ENCODE data around the gene DPEP2.
"Not testable (repeated sequence)": the region's sequence is repeated elsewhere in the genome, so short reads cannot be mapped to it uniquely, and the experiment has no call there.

Gene DPEP2

DNA sequence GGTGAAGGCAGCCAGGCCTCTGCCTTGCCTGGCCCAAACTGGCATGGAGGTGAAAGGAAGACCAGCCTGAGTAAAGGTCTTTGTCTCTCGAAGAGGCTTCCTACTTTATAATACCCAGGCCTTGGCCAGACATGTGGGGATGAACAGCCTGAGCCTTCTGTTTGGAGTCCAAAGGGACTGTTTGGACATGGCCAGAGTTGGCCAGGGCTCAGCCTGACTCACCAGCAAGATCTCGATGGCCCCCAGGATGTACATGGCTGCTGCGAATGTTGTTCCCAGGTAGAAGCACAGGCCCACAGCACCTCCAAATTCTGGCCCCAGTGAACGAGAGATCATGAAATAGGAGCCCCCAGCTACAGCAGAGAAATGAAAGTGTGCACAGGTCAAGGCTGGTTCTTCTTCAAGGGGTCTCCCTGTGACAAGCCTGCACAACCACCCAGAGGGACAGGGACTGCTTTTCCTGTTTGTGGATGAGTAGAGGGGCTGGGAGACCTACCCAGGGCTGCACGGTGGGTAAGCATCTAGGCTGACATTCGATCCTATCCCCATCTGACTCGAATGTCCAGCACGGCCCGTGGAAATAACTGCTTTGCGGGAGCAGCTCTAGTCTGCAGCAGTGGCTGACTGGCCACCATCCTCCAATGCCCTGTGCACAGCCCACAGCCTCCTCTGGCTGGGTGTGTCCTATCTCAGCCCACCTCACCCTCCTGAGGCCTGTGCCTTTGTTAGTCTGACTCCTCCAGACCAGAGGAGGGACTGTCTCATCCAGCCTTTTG, 44.7 kb downstream of the DPEP2 start:
- no peak for DNase-seq (ENCODE audit: low read depth in 2 of 2)

DNA sequence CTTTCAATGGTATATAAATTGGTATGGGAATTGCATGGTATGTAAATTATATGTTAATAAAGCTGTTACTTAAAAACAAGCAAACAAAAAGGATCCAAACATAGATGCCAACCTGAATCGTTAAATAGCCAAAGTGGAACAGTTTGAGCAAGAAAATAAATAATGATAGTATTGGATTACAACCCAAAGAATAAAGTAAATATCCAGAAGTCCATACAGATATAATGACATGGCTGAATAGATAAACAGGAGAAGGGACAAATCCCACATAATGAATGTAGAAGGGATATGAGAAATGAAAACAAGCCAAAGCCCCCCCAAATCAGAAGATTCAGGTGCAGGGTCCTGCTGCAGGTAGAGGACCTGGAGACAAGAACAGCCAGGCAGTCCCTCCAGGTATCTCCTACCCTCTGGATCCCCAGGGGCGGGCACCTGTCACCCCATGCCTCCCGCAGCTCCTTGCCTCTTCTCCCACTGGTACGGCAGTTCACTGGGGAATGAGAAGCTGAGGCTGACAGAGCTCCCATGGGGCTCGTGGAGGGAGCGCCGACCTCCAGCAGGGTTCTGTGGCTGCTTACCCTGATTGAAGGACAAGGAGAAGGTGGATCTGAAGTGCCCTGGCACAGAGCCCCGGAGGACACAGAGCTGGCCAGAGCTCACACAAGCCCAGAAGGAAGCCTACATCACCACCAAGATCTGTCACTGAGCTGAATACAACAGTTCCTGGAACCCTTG, 45.5 kb downstream of the DPEP2 start:
- DNase-seq (ENCODE audit: low read depth in 2 of 2), result no peak

- DNase-seq (ENCODE audit: low read depth in 2 of 2), result no peak
Measured at GRCh38 chr16:67951485-67951884, 47.8 kb downstream of the DPEP2 start.

- no peak for DNase-seq (ENCODE audit: low read depth in 2 of 2)
Measured at GRCh38 chr16:67950335-67950843, 48.9 kb downstream of the DPEP2 start.

DNA sequence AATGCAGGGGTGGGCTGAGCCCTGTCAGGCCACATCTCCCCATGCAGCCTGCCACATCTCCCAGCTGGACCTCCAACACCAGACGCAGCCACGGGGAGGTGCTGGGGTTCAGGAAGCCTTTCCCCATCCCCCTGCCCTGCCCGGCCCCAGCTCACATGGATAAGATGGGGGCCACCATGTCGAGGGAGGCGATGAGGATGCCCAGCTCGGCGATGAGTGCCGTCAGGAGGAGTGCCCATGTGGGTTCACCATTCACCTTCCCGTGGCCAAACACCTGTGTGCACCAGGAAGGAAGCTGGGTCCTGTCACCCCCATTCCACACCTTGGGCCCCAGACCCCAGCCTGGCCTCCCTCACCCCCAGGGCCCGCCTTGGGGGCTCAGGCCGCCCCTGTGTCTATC, 49.6 kb downstream of the DPEP2 start:
- DNase-seq (ENCODE audit: low read depth in 2 of 2), result no peak

DNA sequence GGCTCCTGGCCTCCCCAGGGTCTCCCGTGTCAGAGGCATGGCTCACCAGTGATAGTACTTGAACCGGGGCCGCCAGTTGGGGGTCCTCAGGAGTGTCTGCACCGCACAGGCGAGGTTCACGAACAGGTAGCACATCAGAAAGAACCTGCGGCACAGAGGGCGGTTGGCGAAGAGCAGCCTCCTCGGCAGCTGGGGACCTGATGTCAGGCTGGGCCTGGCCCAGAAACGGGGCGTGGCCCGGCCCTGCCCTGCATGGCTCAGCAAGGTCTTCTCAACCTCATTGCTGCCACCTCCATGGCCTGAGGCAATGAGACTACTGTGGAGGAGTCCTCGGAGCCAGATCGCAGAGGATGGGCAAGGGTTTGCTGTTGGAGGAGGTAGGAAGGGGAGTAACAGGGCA, 51.3 kb downstream of the DPEP2 start:
- no peak for DNase-seq (ENCODE audit: low read depth in 2 of 2)

GRCh38 chr16:67946966-67947558, 52.2 kb downstream of the DPEP2 start:
- no peak for DNase-seq (ENCODE audit: low read depth in 2 of 2)

DNA sequence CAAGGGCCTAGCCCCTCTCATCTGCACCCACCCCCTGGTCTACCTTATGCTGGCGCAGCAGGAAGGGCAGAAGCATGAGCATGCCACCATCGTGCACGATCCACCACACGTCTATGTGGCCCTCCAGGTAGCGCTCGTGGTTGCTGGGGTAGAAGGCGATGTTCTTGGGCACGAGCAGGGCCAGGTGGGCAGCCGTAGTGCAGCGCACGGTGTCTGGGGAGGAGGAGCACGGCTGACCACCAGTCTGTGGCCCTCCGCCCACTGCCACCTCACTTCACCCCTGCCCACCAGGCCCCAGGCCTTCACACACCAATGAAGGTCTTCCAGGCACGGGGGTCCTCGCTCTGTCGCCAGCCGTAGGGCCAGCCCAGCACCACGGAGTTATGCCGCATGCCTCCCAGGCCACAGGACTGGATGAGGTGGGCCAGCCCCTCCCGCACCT, 53.1 kb downstream of the DPEP2 start:
- no peak for DNase-seq (ENCODE audit: low read depth in 2 of 2)

- no peak for DNase-seq (ENCODE audit: low read depth in 2 of 2)
Measured at GRCh38 chr16:67945392-67945933, 53.8 kb downstream of the DPEP2 start.

DNA sequence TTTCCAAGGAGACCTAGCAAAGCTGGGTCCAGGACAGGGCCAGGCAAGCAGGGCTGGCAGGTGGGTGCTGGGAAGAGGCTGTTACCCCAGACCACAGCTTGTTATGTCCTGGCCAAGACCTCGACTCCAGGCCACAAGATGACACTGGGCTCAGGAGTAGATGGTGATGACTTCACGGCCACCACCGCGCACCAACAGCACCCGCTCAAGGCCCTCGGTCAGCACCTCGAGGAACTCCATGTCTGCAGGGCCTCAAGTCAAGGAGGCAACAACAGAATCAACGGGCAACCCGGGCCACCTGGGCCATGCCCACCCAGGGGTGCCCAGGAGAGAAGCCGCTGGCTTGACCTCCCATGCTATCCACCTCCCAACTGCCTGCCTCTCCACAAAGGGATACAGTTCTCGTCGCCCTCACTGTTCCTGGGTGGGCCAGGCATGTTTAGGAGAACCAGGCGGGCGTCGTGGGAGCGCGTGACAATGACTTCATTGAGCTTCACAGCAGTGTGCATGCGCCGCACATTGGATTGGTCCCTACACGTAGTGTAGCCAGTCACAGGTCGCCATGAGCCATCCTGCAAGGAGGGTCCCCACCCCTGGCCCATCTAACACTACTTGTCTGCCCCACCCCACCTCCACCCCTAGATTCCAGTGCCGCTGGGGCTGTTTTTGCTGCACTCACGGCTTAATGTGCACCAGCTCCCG, 54.4 kb downstream of the DPEP2 start:
- no peak for DNase-seq (ENCODE audit: low read depth in 2 of 2)

- DNase-seq (ENCODE audit: low read depth in 2 of 2), result no peak
Measured at GRCh38 chr16:67943619-67944504, 55.4 kb downstream of the DPEP2 start, which contains the start of gene LCAT. LCAT (minus strand) TSS chr16:67944120; CDS start chr16:67944101, 19 bp downstream.

- no peak for DNase-seq (ENCODE audit: low read depth in 2 of 2)
Measured at GRCh38 chr16:67943256-67943618, 56.0 kb downstream of the DPEP2 start.

GRCh38 chr16:67942510-67943255, 56.6 kb downstream of the DPEP2 start:
- no peak for DNase-seq (ENCODE audit: low read depth in 2 of 2)

GRCh38 chr16:67942200-67942509, 57.1 kb downstream of the DPEP2 start:
- no peak for DNase-seq (ENCODE audit: low read depth in 2 of 2)

DNA sequence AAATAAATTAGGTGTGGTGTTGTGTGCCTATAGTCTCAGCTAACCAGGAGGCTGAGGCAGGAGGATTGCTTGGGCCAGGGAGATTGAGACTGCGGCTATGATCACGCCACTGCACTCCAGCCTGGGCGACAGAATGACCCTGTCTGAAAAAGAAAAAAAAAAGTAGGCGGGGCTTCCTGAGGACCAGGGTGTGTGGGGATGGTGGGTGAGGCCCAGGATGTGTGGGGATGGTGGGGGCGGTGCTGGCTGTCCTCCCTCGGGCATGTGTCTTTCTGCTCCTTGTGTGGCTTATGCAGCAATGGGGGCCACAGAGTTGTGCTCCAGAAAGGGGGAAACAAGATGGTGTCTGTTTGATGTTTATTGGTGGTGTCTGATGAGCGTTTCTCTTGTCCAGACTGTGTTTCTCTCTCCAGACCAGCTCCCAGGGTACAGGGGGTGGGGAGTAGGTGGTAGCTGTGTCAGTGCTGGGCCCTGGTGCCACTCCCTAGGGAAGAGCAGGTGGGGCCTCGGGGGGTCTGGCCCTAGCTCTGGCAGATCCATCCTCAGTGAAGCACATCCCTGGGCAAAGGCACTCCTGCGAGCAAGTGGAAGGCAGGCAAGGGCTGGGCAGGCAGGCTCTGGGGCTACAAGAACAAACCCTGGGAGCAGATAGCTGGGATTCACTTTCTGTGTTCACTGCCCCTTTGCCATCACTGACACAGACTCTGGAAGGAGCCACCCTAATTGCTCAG, 57.6 kb downstream of the DPEP2 start:
- DNase-seq (ENCODE audit: low read depth in 2 of 2), result no peak

- no peak for DNase-seq (ENCODE audit: low read depth in 2 of 2)
Measured at GRCh38 chr16:67940446-67941089, 58.7 kb downstream of the DPEP2 start.

DNA sequence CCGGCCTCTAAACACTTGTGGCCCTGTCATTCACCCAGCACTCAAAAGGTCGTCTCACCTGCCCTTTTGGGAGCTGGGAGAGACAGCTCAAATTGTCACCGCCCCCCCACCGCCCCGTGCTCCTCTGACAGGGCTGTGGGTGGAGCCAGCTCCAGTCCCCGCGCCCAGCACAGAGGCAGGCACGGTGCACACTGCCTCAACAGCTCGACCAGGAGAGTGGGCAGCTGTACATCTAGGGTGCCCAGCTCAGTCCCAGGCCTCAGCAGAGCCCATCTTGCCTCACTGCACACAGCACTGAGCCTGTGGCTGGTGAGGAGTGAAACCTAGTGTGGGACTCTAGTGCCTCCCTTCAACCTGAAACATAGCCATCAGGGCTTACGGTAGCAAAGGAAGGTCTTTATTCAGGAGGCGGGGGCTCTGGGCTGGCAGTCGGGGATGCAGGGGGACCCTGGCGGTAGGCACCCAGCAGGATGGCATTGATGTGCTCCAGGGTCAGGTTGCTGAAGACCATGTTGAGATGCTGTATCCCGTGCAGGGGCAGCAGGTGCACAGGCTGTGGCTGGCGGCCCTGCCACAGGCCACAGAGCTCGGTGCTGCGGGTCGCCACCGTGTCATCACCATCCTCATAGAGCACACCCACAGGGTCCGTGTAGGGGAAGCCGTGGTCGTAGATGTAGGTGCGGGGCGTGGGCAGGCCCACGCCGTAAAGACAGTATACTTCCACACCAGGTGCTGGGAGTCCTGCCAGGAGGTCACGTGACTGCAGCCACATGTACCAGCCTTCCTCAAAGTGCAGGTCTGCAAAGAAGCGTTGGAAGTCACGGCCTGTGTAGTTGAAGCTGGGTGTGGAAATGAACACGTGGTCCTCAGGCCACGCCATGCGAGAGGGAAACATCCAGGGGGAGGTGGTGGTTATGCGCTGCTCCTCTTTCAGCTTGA, 59.5 kb downstream of the DPEP2 start:
- DNase-seq (ENCODE audit: low read depth in 2 of 2), result no peak

DNA sequence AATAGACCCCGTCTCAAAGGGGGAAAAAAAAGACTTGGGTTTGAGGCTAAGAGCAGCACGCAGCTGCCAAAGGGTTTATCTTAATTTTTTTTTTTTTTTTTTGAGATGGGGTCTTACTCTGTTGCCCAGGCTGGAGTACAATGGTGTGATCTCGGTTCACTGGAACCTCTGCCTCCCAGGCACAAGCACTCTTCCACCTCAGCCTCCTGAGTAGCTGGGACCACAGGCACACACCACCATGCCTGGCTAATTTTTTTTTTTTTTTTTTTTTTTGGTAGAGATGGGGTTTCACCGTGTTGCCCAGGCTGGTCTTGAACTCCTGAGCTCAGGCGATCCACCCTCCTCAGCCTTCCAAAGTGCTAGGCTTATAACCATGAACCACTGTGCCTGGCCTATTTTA, 61.6 kb downstream of the DPEP2 start:
- not testable (repeated sequence) for DNase-seq (ENCODE audit: low read depth in 2 of 2)

Data from fibroblast of skin of left biceps (primary cell).